ENCODE results near the gene SGPL1.

The SGPL1 gene

GRCh38 chr10:70885931-70886903 is 70.5 kb downstream of the SGPL1 start:
- DNase-seq: no peak

- DNase-seq: no peak
Observed at GRCh38 chr10:70886921-70887665, 71.3 kb downstream of the SGPL1 start.

GRCh38 chr10:70887804-70888800 is 72.4 kb downstream of the SGPL1 start, which contains the start of gene PCBD1:
Gene PCBD1 (minus strand): TSS chr10:70888565. CDS start chr10:70888533, 32 bp downstream.
- DNase-seq: peak; percentile 38

- no peak for DNase-seq
Observed at GRCh38 chr10:70889291-70889690, 73.5 kb downstream of the SGPL1 start.

GRCh38 chr10:70890917-70891431 is 75.2 kb downstream of the SGPL1 start:
- DNase-seq: no peak

GRCh38 chr10:70891627-70892026 is 75.9 kb downstream of the SGPL1 start:
- DNase-seq: no peak

- DNase-seq: no peak
Observed at GRCh38 chr10:70892631-70893030, 76.9 kb downstream of the SGPL1 start.

- DNase-seq: no peak
Observed at GRCh38 chr10:70893227-70894006, 77.7 kb downstream of the SGPL1 start.

GRCh38 chr10:70894416-70894815 is 78.7 kb downstream of the SGPL1 start:
- DNase-seq: no peak

GRCh38 chr10:70896551-70896950 is 80.8 kb downstream of the SGPL1 start:
- no peak for DNase-seq

- no peak for DNase-seq
Observed at GRCh38 chr10:70898687-70899086, 82.9 kb downstream of the SGPL1 start.

- no peak for DNase-seq
Observed at GRCh38 chr10:70899096-70899495, 83.3 kb downstream of the SGPL1 start.

- DNase-seq: no peak
Observed at GRCh38 chr10:70901276-70901878, 85.6 kb downstream of the SGPL1 start.

GRCh38 chr10:70902661-70903261 is 87.0 kb downstream of the SGPL1 start:
- no peak for DNase-seq

GRCh38 chr10:70903262-70903921 is 87.6 kb downstream of the SGPL1 start:
- peak; percentile 30 for DNase-seq

GRCh38 chr10:70905071-70906021 is 89.6 kb downstream of the SGPL1 start:
- no peak for DNase-seq

GRCh38 chr10:70906031-70906783 is 90.5 kb downstream of the SGPL1 start:
- no peak for DNase-seq
